GM18505 (cell line): ENCODE measurements around the gene SH2D2A.

ENCODE experiments used
- ATAC-seq: cut with Tn5 transposase; IDR thresholded peaks from one replicate; pipeline ENCODE4 v1.9.1; 2021; ENCODE audit not compliant: unreplicated experiment
- POLR2A ChIP-seq: IDR thresholded peaks from 4 replicates; pipeline ENCODE4 v1.6.1; 2011; ENCODE audit warnings: borderline replicate concordance; ENCODE audit not compliant: insufficient read depth, insufficient read length; ENCODE audit errors: extremely low read depth

The SH2D2A gene

GRCh38 chr1:156809711-156810366 lies 6.8 kb downstream of the SH2D2A start:
- ATAC-seq, result no peak
- no peak for TF ChIP-seq POLR2A

GRCh38 chr1:156809281-156809680 lies 7.4 kb downstream of the SH2D2A start:
- no peak for ATAC-seq
- TF ChIP-seq POLR2A, result no peak

- TF ChIP-seq POLR2A, result no peak
- no peak for ATAC-seq
Measured at GRCh38 chr1:156808186-156809030, 8.2 kb downstream of the SH2D2A start.

- no peak for TF ChIP-seq POLR2A
- ATAC-seq, result no peak
Measured at GRCh38 chr1:156807627-156808026, 9.0 kb downstream of the SH2D2A start.

- TF ChIP-seq POLR2A, result no peak
- no peak for ATAC-seq
Measured at GRCh38 chr1:156806512-156807440, 9.9 kb downstream of the SH2D2A start.

GRCh38 chr1:156805766-156806511 lies 10.7 kb downstream of the SH2D2A start:
- ATAC-seq, result no peak
- TF ChIP-seq POLR2A, result no peak

GRCh38 chr1:156804572-156805243 lies 11.9 kb downstream of the SH2D2A start:
- ATAC-seq, result no peak
- TF ChIP-seq POLR2A, result no peak

GRCh38 chr1:156804026-156804425 lies 12.6 kb downstream of the SH2D2A start:
- TF ChIP-seq POLR2A, result no peak
- ATAC-seq, result no peak

- no peak for ATAC-seq
- no peak for TF ChIP-seq POLR2A
Measured at GRCh38 chr1:156803086-156803851, 13.4 kb downstream of the SH2D2A start.

GRCh38 chr1:156802421-156802935 lies 14.2 kb downstream of the SH2D2A start:
- TF ChIP-seq POLR2A, result no peak
- no peak for ATAC-seq

- TF ChIP-seq POLR2A, result no peak
- no peak for ATAC-seq
Measured at GRCh38 chr1:156801409-156802121, 15.1 kb downstream of the SH2D2A start.
